ENCODE measurements around the gene ZCCHC3.

GRCh38 chr20:343107-343506 is 45.7 kb downstream of the ZCCHC3 start:
- TF ChIP-seq EZH2 (IDR thresholded peaks at IDR 0.05; ENCODE audit: low read depth, unreplicated experiment) = no peak
- no peak for TF ChIP-seq CTCF (conservative IDR thresholded peaks at IDR 0.05; ENCODE audit: low read depth in 2 of 2)
- TF ChIP-seq CREB1 (CRISPR knock-in tag; IDR thresholded peaks at IDR 0.05; ENCODE audit: low read depth) = no peak
- no peak for TF ChIP-seq JUNB (IDR thresholded peaks at IDR 0.05; ENCODE audit: unreplicated experiment)
- TF ChIP-seq REST (IDR thresholded peaks at IDR 0.05; ENCODE audit: unreplicated experiment) = no peak

Data from GM23338 (cell line).